Measurements from ENCODE around the gene NRCAM. TPM values are rescaled to one million over a fixed set of nuclear protein-coding genes. Genes with fewer than 3 reads are reported as not detected.

The NRCAM gene
- total RNA-seq, 2 donors from 2014 or later: 17.9 to 28.2 TPM

DNA sequence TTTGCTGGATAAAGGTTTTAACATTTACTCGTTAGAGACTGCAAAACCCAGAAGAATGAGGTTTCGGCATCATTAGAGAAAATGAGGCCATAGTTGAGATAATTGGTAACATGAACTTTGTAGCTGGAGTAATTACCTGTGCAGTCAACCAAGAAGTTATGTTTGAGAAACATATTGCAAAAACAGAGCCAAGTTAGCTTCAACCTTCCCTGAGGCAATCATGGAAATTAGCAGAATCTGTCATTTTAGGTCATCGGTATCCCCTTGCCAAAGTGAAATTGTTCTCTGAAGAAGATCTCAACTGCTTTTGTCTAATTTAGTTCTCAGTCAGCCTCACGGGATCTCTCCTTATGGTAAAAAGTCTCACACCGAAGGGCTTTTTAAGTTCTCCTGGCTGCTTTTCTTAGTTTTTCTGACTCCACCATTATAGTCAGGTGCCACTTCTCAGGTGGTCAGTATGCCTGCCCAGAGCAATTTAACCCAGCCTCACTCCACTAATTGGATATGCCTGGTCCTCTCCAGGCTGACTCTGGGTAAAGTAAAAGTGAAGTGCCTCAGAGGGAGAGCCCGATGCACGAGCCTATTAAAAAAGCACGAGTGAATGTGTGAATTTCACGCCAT lies 52.5 kb downstream of the NRCAM start:
- WGBS, 2 experiments (ENCODE audit: insufficient coverage in 1 of 2, insufficient read length in 1 of 2): 92 to 95% methylated on average over 8 to 9 of the region's 9 CpGs

DNA sequence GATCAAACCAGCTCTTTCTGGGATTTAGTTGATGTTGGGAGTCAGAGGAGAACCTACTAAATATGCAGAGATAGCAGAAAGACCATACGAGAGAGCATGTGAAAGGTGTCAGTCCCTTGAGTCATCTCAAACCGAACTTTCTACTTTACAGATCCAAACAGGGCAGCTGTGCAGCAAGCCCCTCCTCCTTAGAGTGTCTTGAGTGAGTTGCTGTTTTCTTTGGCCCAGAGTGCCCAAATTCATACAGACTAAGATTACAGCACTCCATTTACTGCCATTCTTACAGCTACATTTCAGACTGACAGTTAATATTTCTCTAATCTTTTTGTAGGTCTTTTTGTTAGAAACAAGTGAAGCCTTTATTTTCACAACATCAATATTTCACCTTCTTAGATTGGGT lies 53.4 kb downstream of the NRCAM start:
- Histone ChIP-seq H3K9me3 (ENCODE audit: control insufficient read depth, low read length) (no peaks in the 10 kb centered on the region), H3K27me3 (ENCODE audit: control insufficient read depth, insufficient read depth, low read length, poor library complexity, severe bottlenecking) (no peaks in the 10 kb centered on the region), H3K27ac (ENCODE audit: low read depth, low read length) (no peak overlapping the region), H3K4me1 (ENCODE audit: control insufficient read depth, insufficient read depth, low read length) (no peaks in the 10 kb centered on the region), H3K4me3 (ENCODE audit: low read length) (no peak overlapping the region), H3K36me3 (ENCODE audit: control insufficient read depth, insufficient read depth, low read length) (no peaks in the 10 kb centered on the region), H3K9ac (ENCODE audit: extremely low read depth, low read length, poor library complexity, severe bottlenecking) (no peak overlapping the region)
- H3K4me1 Mint-ChIP-seq: peaks cover 5% of the 10 kb centered on the region
- H3K4me3 Mint-ChIP-seq: no peak overlapping the region
- DNase-seq: no peak
- 89% methylated on average over 2 of the region's 2 CpGs; no CpG with 5 or more reads in 1 of the 2 experiments for WGBS, 2 experiments (ENCODE audit: insufficient coverage in 1 of 2, insufficient read length in 1 of 2)
- H3K27me3 Mint-ChIP-seq (ENCODE audit: insufficient read depth): no peaks in the 10 kb centered on the region
- TF ChIP-seq, protein P1, sequence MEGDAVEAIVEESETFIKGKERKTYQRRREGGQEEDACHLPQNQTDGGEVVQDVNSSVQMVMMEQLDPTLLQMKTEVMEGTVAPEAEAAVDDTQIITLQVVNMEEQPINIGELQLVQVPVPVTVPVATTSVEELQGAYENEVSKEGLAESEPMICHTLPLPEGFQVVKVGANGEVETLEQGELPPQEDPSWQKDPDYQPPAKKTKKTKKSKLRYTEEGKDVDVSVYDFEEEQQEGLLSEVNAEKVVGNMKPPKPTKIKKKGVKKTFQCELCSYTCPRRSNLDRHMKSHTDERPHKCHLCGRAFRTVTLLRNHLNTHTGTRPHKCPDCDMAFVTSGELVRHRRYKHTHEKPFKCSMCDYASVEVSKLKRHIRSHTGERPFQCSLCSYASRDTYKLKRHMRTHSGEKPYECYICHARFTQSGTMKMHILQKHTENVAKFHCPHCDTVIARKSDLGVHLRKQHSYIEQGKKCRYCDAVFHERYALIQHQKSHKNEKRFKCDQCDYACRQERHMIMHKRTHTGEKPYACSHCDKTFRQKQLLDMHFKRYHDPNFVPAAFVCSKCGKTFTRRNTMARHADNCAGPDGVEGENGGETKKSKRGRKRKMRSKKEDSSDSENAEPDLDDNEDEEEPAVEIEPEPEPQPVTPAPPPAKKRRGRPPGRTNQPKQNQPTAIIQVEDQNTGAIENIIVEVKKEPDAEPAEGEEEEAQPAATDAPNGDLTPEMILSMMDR (conservative IDR thresholded peaks at IDR 0.05): no peak
- no peaks in the 10 kb centered on the region for H3K9me3 Mint-ChIP-seq
- H3K27ac Mint-ChIP-seq: no peak overlapping the region
- H3K36me3 Mint-ChIP-seq (ENCODE audit: low read depth): no peaks in the 10 kb centered on the region

More for the DNA sequence above, 52.5 kb downstream of the NRCAM start:
- no peak overlapping the region for H3K9ac ChIP-seq (ENCODE audit: extremely low read depth, low read length, poor library complexity, severe bottlenecking)
- no peak for DNase-seq
- no peaks in the 10 kb centered on the region for H3K4me1 ChIP-seq (ENCODE audit: control insufficient read depth, insufficient read depth, low read length)
- Mint-ChIP-seq H3K36me3 (ENCODE audit: low read depth) (no peaks in the 10 kb centered on the region), H3K9me3 (no peaks in the 10 kb centered on the region), H3K27ac (no peak overlapping the region), H3K27me3 (ENCODE audit: insufficient read depth) (no peaks in the 10 kb centered on the region), H3K4me3 (no peak overlapping the region), H3K4me1 (peaks cover 5% of the 10 kb centered on the region)
- H3K36me3 ChIP-seq (ENCODE audit: control insufficient read depth, insufficient read depth, low read length): no peaks in the 10 kb centered on the region
- H3K4me3 ChIP-seq (ENCODE audit: low read length): no peak overlapping the region
- no peaks in the 10 kb centered on the region for H3K27me3 ChIP-seq (ENCODE audit: control insufficient read depth, insufficient read depth, low read length, poor library complexity, severe bottlenecking)
- no peaks in the 10 kb centered on the region for H3K9me3 ChIP-seq (ENCODE audit: control insufficient read depth, low read length)
- TF ChIP-seq, protein P1 (conservative IDR thresholded peaks at IDR 0.05): no peak
- H3K27ac ChIP-seq (ENCODE audit: low read depth, low read length): no peak overlapping the region

DNA sequence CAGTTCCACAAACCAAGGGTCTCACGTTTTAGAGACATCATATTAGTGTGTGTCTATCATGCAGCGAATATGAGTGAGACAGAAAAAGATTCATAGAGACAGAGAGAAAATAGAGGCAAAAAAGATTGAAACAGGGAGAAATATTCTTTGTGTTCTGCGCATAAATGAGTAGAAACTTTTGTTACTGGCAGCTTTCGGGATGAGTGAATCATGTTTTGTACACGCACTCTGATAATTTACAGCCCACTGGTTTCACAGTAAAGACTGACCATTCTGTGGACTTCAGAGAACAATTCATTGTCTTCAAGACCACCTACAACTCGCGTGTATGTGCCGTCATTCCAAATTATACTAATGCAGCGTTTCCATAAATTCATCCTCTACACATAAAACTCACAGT lies 60.2 kb downstream of the NRCAM start:
- Mint-ChIP-seq H3K9me3 (no peaks in the 10 kb centered on the region), H3K27me3 (ENCODE audit: insufficient read depth) (no peaks in the 10 kb centered on the region), H3K4me3 (no peak overlapping the region), H3K36me3 (ENCODE audit: low read depth) (peaks cover 22% of the 10 kb centered on the region), H3K4me1 (peaks cover 13% of the 10 kb centered on the region), H3K27ac (no peak overlapping the region)
- DNase-seq: no peak
- no peaks in the 10 kb centered on the region for H3K36me3 ChIP-seq (ENCODE audit: control insufficient read depth, insufficient read depth, low read length)
- H3K27ac ChIP-seq (ENCODE audit: low read depth, low read length): no peak overlapping the region
- TF ChIP-seq, protein P1 (conservative IDR thresholded peaks at IDR 0.05): no peak
- H3K27me3 ChIP-seq (ENCODE audit: control insufficient read depth, insufficient read depth, low read length, poor library complexity, severe bottlenecking): no peaks in the 10 kb centered on the region
- H3K4me3 ChIP-seq (ENCODE audit: low read length): no peak overlapping the region
- H3K4me1 ChIP-seq (ENCODE audit: control insufficient read depth, insufficient read depth, low read length): no peaks in the 10 kb centered on the region
- 94 to 96% methylated on average over 7 to 9 of the region's 9 CpGs for WGBS, 2 experiments (ENCODE audit: insufficient coverage in 1 of 2, insufficient read length in 1 of 2)
- no peak overlapping the region for H3K9ac ChIP-seq (ENCODE audit: extremely low read depth, low read length, poor library complexity, severe bottlenecking)
- H3K9me3 ChIP-seq (ENCODE audit: control insufficient read depth, low read length): no peaks in the 10 kb centered on the region
